ENCODE results near the gene PGBD2.

PGBD2 gene

GRCh38 chr1:248890549-248891498 is 15.2 kb upstream of the PGBD2 start:
- Histone ChIP-seq H3K4me3 (ENCODE audit: low read length) (no peak overlapping the region), H3K9ac (ENCODE audit: low read depth, low read length) (no peak overlapping the region), H3K9me3 (replicated peaks; ENCODE audit: low read length) (no peaks in the 10 kb centered on the region), H3K36me3 (ENCODE audit: insufficient read depth, low read length) (no peaks in the 10 kb centered on the region), H3K4me1 (ENCODE audit: control insufficient read depth, insufficient read depth, low read length) (no peaks in the 10 kb centered on the region), H3K4me2 (ENCODE audit: low read length) (no peak overlapping the region), H3K27me3 (ENCODE audit: control insufficient read depth, insufficient read depth, low read length) (peaks cover 33% of the 10 kb centered on the region)

- Histone ChIP-seq H3K4me2 (ENCODE audit: low read length) (no peak overlapping the region), H3K4me3 (ENCODE audit: low read length) (no peak overlapping the region), H3K27me3 (ENCODE audit: control insufficient read depth, insufficient read depth, low read length) (peaks cover 26% of the 10 kb centered on the region), H3K4me1 (ENCODE audit: control insufficient read depth, insufficient read depth, low read length) (no peaks in the 10 kb centered on the region), H3K9ac (ENCODE audit: low read depth, low read length) (no peak overlapping the region), H3K36me3 (ENCODE audit: insufficient read depth, low read length) (no peaks in the 10 kb centered on the region), H3K9me3 (replicated peaks; ENCODE audit: low read length) (no peaks in the 10 kb centered on the region)
Observed at GRCh38 chr1:248891758-248892157, 14.3 kb upstream of the PGBD2 start.

GRCh38 chr1:248892590-248892989 is 13.4 kb upstream of the PGBD2 start:
- Histone ChIP-seq H3K9me3 (replicated peaks; ENCODE audit: low read length) (no peaks in the 10 kb centered on the region), H3K4me3 (ENCODE audit: low read length) (no peak overlapping the region), H3K9ac (ENCODE audit: low read depth, low read length) (no peak overlapping the region), H3K4me2 (ENCODE audit: low read length) (no peak overlapping the region), H3K4me1 (ENCODE audit: control insufficient read depth, insufficient read depth, low read length) (no peaks in the 10 kb centered on the region), H3K27me3 (ENCODE audit: control insufficient read depth, insufficient read depth, low read length) (peaks cover 26% of the 10 kb centered on the region), H3K36me3 (ENCODE audit: insufficient read depth, low read length) (no peaks in the 10 kb centered on the region)

GRCh38 chr1:248894837-248895236 is 11.2 kb upstream of the PGBD2 start:
- Histone ChIP-seq H3K36me3 (ENCODE audit: insufficient read depth, low read length) (no peaks in the 10 kb centered on the region), H3K4me3 (ENCODE audit: low read length) (no peak overlapping the region), H3K4me1 (ENCODE audit: control insufficient read depth, insufficient read depth, low read length) (no peaks in the 10 kb centered on the region), H3K9me3 (replicated peaks; ENCODE audit: low read length) (no peaks in the 10 kb centered on the region), H3K9ac (ENCODE audit: low read depth, low read length) (no peak overlapping the region), H3K27me3 (ENCODE audit: control insufficient read depth, insufficient read depth, low read length) (peaks cover 17% of the 10 kb centered on the region), H3K4me2 (ENCODE audit: low read length) (no peak overlapping the region)

- no peak overlapping the region for H3K4me3 ChIP-seq (ENCODE audit: low read length)
- H3K27me3 ChIP-seq (ENCODE audit: control insufficient read depth, insufficient read depth, low read length), result peaks cover 18% of the 10 kb centered on the region
- H3K9ac ChIP-seq (ENCODE audit: low read depth, low read length), result no peak overlapping the region
- no peaks in the 10 kb centered on the region for H3K4me1 ChIP-seq (ENCODE audit: control insufficient read depth, insufficient read depth, low read length)
- H3K4me2 ChIP-seq (ENCODE audit: low read length), result no peak overlapping the region
- no peaks in the 10 kb centered on the region for H3K36me3 ChIP-seq (ENCODE audit: insufficient read depth, low read length)
- no peaks in the 10 kb centered on the region for H3K9me3 ChIP-seq (replicated peaks; ENCODE audit: low read length)
Observed at GRCh38 chr1:248897412-248898337, 8.4 kb upstream of the PGBD2 start.

GRCh38 chr1:248900637-248901036 is 5.4 kb upstream of the PGBD2 start:
- no peak overlapping the region for H3K9ac ChIP-seq (ENCODE audit: low read depth, low read length)
- no peaks in the 10 kb centered on the region for H3K9me3 ChIP-seq (replicated peaks; ENCODE audit: low read length)
- H3K4me3 ChIP-seq (ENCODE audit: low read length), result no peak overlapping the region
- peaks cover 5% of the 10 kb centered on the region for H3K27me3 ChIP-seq (ENCODE audit: control insufficient read depth, insufficient read depth, low read length)
- no peak overlapping the region for H3K4me2 ChIP-seq (ENCODE audit: low read length)
- H3K4me1 ChIP-seq (ENCODE audit: control insufficient read depth, insufficient read depth, low read length), result peaks cover 4% of the 10 kb centered on the region
- no peaks in the 10 kb centered on the region for H3K36me3 ChIP-seq (ENCODE audit: insufficient read depth, low read length)

- Histone ChIP-seq H3K36me3 (ENCODE audit: insufficient read depth, low read length) (no peaks in the 10 kb centered on the region), H3K4me2 (ENCODE audit: low read length) (no peak overlapping the region), H3K9ac (ENCODE audit: low read depth, low read length) (no peak overlapping the region), H3K27me3 (ENCODE audit: control insufficient read depth, insufficient read depth, low read length) (peaks cover 5% of the 10 kb centered on the region), H3K9me3 (replicated peaks; ENCODE audit: low read length) (no peaks in the 10 kb centered on the region), H3K4me3 (ENCODE audit: low read length) (no peak overlapping the region), H3K4me1 (ENCODE audit: control insufficient read depth, insufficient read depth, low read length) (peaks cover 6% of the 10 kb centered on the region)
Observed at GRCh38 chr1:248901578-248901977, 4.5 kb upstream of the PGBD2 start.

GRCh38 chr1:248904437-248905216 is 1.4 kb upstream of the PGBD2 start:
- Histone ChIP-seq H3K4me1 (ENCODE audit: control insufficient read depth, insufficient read depth, low read length) (peaks cover 12% of the 10 kb centered on the region), H3K36me3 (ENCODE audit: insufficient read depth, low read length) (no peaks in the 10 kb centered on the region), H3K9me3 (replicated peaks; ENCODE audit: low read length) (no peaks in the 10 kb centered on the region)

GRCh38 chr1:248905662-248906008 is 400 bp upstream of the PGBD2 start:
- no peaks in the 10 kb centered on the region for H3K36me3 ChIP-seq (ENCODE audit: insufficient read depth, low read length)
- H3K4me3 ChIP-seq (ENCODE audit: low read length), result peak overlapping the region; percentile 100
- peak overlapping the region; percentile 92 for H3K9ac ChIP-seq (ENCODE audit: low read depth, low read length)
- peak overlapping the region; percentile 100 for H3K4me2 ChIP-seq (ENCODE audit: low read length)
- H3K27me3 ChIP-seq (ENCODE audit: control insufficient read depth, insufficient read depth, low read length), result peaks cover 2% of the 10 kb centered on the region
- peaks cover 12% of the 10 kb centered on the region for H3K4me1 ChIP-seq (ENCODE audit: control insufficient read depth, insufficient read depth, low read length)
- no peaks in the 10 kb centered on the region for H3K9me3 ChIP-seq (replicated peaks; ENCODE audit: low read length)

More at GRCh38 chr1:248904437-248905216, 1.4 kb upstream of the PGBD2 start:
- no peak overlapping the region for H3K4me2 ChIP-seq (ENCODE audit: low read length)
- no peak overlapping the region for H3K4me3 ChIP-seq (ENCODE audit: low read length)
- peaks cover 5% of the 10 kb centered on the region for H3K27me3 ChIP-seq (ENCODE audit: control insufficient read depth, insufficient read depth, low read length)
- H3K9ac ChIP-seq (ENCODE audit: low read depth, low read length), result no peak overlapping the region

GRCh38 chr1:248906753-248907661 is 972 bp downstream of the PGBD2 start:
- Histone ChIP-seq H3K36me3 (ENCODE audit: insufficient read depth, low read length) (no peaks in the 10 kb centered on the region), H3K27me3 (ENCODE audit: control insufficient read depth, insufficient read depth, low read length) (no peaks in the 10 kb centered on the region), H3K4me2 (ENCODE audit: low read length) (peak overlapping the region; percentile 89), H3K4me1 (ENCODE audit: control insufficient read depth, insufficient read depth, low read length) (peaks cover 12% of the 10 kb centered on the region), H3K4me3 (ENCODE audit: low read length) (peak overlapping the region; percentile 88), H3K9me3 (replicated peaks; ENCODE audit: low read length) (no peaks in the 10 kb centered on the region), H3K9ac (ENCODE audit: low read depth, low read length) (peak overlapping the region; percentile 88)
